AG04449 (cell line): ENCODE results near the gene UPK1B.

Experiments
- CTCF ChIA-PET: fragments of 350-600 bp; formaldehyde crosslinking; extraction: SDS; loops from one replicate; lab custom pipeline; 2021; ENCODE audit warnings: antibody characterized with exemption; lab: Yijun Ruan, JAX
- POLR2A ChIA-PET: fragments of 400-600, 350-600 bp; formaldehyde crosslinking; extraction: SDS; loops from one replicate; lab custom pipeline; 2020; ENCODE audit warnings: antibody characterized with exemption, inconsistent platforms; lab: Yijun Ruan, JAX
- DNase-seq: peaks from one replicate; pipeline ENCODE4 v3.0.0-alpha.2; 2010; ENCODE audit warnings: low read depth, low spot score
- H3K4me3 ChIP-seq: 2 replicates; pipeline ENCODE4 v1.5.1; 2011; ENCODE audit warnings: low read depth, mild to moderate bottlenecking, control low read depth, low read length
- TF ChIP-seq, protein P1 (sequence below): IDR thresholded peaks from one replicate; pipeline ENCODE4 v1.5.1; 2011; ENCODE audit warnings: mild to moderate bottlenecking, moderate library complexity, low read length, control low read depth, inconsistent platforms; ENCODE audit not compliant: insufficient read depth; ENCODE audit errors: missing control alignments

Gene UPK1B

GRCh38 chr3:119184796-119185570, 11.6 kb downstream of the UPK1B start:
- ChIA-PET POLR2A (interaction anchor here (1.6 kb wide), 1 partner anchor 56 kb away, joined by 6 read pairs; the partner anchor contains the start of gene B4GALT4), CTCF (interaction anchor here (1.1 kb wide), 1 partner anchor 56 kb away, joined by 3 read pairs; no protein-coding TSS in a partner anchor)
- DNase-seq, result peak; percentile 82
- H3K4me3 ChIP-seq, result no peak overlapping the region
- TF ChIP-seq, protein P1, sequence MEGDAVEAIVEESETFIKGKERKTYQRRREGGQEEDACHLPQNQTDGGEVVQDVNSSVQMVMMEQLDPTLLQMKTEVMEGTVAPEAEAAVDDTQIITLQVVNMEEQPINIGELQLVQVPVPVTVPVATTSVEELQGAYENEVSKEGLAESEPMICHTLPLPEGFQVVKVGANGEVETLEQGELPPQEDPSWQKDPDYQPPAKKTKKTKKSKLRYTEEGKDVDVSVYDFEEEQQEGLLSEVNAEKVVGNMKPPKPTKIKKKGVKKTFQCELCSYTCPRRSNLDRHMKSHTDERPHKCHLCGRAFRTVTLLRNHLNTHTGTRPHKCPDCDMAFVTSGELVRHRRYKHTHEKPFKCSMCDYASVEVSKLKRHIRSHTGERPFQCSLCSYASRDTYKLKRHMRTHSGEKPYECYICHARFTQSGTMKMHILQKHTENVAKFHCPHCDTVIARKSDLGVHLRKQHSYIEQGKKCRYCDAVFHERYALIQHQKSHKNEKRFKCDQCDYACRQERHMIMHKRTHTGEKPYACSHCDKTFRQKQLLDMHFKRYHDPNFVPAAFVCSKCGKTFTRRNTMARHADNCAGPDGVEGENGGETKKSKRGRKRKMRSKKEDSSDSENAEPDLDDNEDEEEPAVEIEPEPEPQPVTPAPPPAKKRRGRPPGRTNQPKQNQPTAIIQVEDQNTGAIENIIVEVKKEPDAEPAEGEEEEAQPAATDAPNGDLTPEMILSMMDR, result no peak

DNA sequence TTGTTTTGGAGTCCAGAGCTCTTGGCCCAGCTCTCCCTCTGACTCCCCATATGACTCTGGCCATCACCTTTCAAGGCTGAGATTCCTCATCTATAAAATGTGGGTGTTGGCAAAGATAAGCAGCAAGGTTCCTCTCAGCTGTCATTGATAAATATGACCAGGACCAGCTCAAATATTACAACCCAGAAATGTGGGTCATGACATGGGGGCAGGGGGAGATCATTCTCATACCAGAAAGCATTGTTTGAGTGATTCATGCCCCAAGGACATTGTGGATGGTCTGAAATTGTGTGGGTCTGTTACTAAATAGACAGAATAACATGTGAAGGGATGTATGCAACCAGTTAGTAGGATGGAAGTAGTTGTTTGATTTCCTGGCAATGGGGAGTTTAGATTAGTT, 13.9 kb downstream of the UPK1B start:
- ChIA-PET CTCF (interaction anchor here (1.4 kb wide), 1 partner anchor 35 kb away, joined by 4 read pairs; no protein-coding TSS in a partner anchor), POLR2A (no interaction called here)
- TF ChIP-seq, protein P1, result no peak
- no peak for DNase-seq
- H3K4me3 ChIP-seq, result no peak overlapping the region

DNA sequence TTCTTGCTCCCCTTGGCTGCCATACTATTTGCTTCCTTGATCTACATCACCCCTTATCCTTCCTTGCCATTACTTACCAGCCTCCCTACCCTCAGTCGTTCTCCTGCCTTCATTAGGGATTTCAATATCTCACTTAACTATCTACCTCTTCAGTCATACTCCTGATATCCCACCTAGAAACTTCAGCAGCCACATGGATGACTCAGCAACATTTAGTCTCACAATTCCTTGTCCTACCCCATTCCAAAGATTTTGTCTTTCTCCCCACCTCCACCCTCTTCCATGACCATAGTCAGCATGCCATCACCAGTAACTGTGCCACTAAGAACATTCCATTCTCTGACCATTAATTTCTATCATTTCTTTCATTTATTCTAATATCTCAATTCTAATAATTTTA, 18.4 kb downstream of the UPK1B start:
- ChIA-PET CTCF (interaction anchor here (0.7 kb wide), 1 partner anchor 26 kb away, joined by 3 read pairs; no protein-coding TSS in a partner anchor), POLR2A (no interaction called here)
- TF ChIP-seq, protein P1, result no peak
- no peak for DNase-seq
- H3K4me3 ChIP-seq, result no peak overlapping the region

DNA sequence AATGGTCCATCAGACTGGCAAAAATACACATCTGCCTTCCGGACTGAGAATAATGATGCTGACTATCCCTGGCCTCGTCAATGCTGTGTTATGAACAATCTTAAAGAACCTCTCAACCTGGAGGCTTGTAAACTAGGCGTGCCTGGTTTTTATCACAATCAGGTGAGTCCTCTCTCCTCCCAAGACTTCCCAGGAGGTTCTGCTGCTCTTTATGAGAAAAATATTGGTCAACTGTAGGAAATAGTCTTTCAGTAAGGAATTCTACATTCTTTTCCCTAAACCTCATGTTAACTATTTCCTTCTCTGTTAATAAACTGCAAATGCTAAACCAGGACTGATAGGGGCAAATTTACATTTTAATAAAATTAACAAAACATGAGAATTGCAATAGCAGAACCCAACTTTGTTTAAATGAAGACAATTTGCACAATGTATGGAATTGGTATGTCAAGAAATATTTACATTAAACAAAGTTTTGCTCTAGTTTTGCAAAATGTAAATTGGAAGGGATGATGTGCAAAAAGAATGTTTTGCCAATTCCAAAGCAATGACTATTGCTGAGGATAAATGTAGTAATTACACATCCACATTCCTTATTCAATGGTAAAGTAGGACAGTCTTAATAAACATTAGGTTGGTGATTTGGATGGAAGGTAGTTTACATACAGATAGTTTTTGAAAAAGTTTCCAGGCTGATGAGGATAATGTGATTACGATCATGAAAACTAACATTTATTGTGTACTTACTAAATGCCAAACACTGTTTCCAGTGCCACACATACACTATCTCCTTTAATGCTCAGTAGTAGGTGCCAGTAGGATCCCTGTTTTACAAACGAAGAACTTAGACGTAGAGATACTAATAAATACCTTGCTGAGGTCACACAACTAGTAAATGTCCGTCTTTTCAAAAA, 21.1 kb downstream of the UPK1B start:
- ChIA-PET POLR2A (no interaction called here), CTCF (interaction anchor here (1.0 to 1.3 kb wide), 2 partner anchors 10 to 49 kb away, joined by 3 read pairs; partner anchors contain the start of gene TEX55)
- no peak overlapping the region for H3K4me3 ChIP-seq
- TF ChIP-seq, protein P1, result no peak
- DNase-seq, result peak; percentile 24

DNA sequence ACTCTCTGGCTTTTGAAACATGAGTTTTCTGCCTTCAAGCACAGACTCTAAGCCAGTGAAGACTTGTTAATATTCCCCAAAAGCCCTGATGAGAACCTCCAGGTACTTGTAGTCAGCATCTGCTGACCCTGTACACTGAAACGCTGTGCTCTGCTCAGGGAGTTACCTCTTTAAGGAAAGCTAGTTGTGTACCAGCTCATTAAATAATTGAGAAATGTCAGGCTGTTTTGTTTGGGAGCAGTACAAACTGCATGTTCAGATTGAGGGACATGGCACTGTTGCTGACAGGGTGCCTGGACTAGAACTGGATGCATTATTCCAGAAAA, 21.7 kb downstream of the UPK1B start:
- no peak overlapping the region for H3K4me3 ChIP-seq
- TF ChIP-seq, protein P1, result no peak
- ChIA-PET POLR2A (no interaction called here), CTCF (interaction anchor here (1.0 to 1.3 kb wide), 2 partner anchors 9 to 49 kb away, joined by 3 read pairs; partner anchors contain the start of gene TEX55)
- DNase-seq, result no peak

- TF ChIP-seq, protein P1, result no peak
- ChIA-PET POLR2A (no interaction called here), CTCF (interaction anchor here (1.0 to 1.3 kb wide), 2 partner anchors 8 to 50 kb away, joined by 3 read pairs; partner anchors contain the start of gene TEX55)
- no peak overlapping the region for H3K4me3 ChIP-seq
- DNase-seq, result no peak
These were observed 22.5 kb downstream of the UPK1B start for GRCh38 chr3:119195911-119196310.
